GM13976 (cell line): Measurements from ENCODE around the gene LRCH4.

Experiments used
- DNase-seq: peaks from one replicate; pipeline ENCODE4 v3.0.0; 2012; ENCODE audit warnings: low spot score
- in situ Hi-C: fragments of 300-500 bp; cut with MboI; formaldehyde crosslinking; loops from one replicate; pipeline ENCODE4 v1.12.0; 2022; ENCODE audit warnings: low sequenced_read_pairs, mixed read lengths, inconsistent platforms; ENCODE audit not compliant: unreplicated experiment
- TF ChIP-seq, protein P1 (sequence below): IDR thresholded peaks from 2 replicates; pipeline ENCODE4 v1.5.1; 2012; ENCODE audit warnings: borderline replicate concordance, mild to moderate bottlenecking; ENCODE audit not compliant: insufficient read depth; ENCODE audit errors: extremely low read depth, missing control alignments, control extremely low read depth

LRCH4 gene

GRCh38 chr7:100575746-100576383 lies 10.1 kb downstream of the LRCH4 start:
- TF ChIP-seq, protein P1, sequence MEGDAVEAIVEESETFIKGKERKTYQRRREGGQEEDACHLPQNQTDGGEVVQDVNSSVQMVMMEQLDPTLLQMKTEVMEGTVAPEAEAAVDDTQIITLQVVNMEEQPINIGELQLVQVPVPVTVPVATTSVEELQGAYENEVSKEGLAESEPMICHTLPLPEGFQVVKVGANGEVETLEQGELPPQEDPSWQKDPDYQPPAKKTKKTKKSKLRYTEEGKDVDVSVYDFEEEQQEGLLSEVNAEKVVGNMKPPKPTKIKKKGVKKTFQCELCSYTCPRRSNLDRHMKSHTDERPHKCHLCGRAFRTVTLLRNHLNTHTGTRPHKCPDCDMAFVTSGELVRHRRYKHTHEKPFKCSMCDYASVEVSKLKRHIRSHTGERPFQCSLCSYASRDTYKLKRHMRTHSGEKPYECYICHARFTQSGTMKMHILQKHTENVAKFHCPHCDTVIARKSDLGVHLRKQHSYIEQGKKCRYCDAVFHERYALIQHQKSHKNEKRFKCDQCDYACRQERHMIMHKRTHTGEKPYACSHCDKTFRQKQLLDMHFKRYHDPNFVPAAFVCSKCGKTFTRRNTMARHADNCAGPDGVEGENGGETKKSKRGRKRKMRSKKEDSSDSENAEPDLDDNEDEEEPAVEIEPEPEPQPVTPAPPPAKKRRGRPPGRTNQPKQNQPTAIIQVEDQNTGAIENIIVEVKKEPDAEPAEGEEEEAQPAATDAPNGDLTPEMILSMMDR, result no peak
- no peak for DNase-seq
- in situ Hi-C loops, result no loop called here

GRCh38 chr7:100575206-100575631 lies 10.7 kb downstream of the LRCH4 start:
- TF ChIP-seq, protein P1, result no peak
- in situ Hi-C loops, result no loop called here
- DNase-seq, result no peak

- TF ChIP-seq, protein P1, result no peak
- DNase-seq, result no peak
- in situ Hi-C loops, result loop anchor here (25.0 kb wide), 1 partner anchor 112 kb away; the partner anchor contains the start of gene SPACDR
Measured at GRCh38 chr7:100574362-100575205, 11.3 kb downstream of the LRCH4 start.

DNA sequence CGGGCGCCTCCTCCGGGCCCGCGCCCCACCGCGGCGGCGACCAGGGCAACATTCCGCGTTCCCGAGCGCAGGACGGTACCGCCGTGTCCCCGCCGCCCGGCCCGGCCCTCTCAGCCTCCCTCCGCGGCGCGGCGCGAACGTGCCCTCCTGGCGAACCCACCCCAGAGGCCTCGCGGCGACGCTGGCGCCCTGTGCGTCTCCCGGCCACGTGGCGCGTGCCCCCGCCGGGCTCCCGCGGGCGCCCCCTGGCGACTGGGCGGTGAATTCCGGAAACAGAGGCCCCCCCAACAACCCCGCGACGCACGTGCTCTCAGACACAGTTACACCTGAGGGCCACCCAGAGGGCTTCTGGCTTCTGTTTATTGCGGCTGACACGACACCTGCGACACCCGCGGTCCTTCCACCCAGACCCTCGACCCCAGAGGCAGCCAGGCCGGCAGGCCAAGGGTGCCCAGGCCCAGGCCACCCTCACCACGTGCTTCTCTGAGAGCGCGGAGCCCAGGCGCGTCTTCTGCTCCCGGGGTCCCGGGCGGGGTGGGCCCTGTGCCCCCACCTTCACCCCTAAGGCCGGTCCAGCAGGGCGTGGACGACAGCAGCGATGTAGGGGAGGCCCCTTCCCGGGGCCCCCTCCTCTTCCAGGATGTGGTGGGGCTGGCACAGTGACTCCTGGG lies 12.1 kb downstream of the LRCH4 start, which contains the start of gene SAP25:
SAP25 (minus strand) TSS at position 210 of the 671 bp plus-strand sequence; CDS start at position 52, 158 bp downstream.
- TF ChIP-seq, protein P1, result no peak
- no peak for DNase-seq
- in situ Hi-C loops, result loop anchor here (25.0 kb wide), 1 partner anchor 112 kb away; the partner anchor contains the start of gene SPACDR

DNA sequence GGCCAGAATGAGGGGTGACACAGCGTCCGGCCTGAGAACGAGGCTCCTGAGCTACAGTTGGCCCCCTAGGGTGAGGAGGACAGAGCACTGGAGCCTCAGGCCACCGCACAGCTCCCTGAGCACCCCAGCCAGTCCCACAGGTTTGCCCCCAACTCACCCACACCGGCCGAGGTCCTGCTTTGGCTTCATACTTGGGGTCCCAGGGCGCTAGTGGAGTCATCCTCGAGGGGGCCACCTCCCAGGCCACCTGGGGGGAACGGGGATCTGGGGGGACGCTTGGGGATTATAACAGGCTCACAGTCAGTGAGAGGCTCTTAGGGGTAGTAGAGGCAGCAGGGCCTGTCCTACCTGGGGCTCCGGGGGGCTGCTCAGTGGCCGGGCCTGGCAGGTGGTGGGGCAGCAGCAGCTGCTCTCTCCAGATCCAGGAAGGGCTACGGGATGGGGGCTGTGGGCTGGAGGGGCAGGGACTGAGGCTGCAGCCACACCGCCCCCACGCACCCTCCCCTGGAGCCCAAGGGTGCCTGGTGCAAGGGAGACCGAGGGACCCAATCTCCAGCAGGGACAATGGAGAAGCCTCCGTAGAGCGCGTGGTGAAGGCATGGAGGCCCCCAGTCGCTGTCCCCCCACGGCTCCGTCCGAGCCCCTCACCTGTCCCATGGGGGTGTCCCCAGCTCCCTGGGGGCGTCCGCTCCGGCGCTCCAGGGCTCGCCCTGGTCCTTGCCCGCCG lies 12.8 kb downstream of the LRCH4 start:
- TF ChIP-seq, protein P1, result no peak
- in situ Hi-C loops, result loop anchor here (25.0 kb wide), 1 partner anchor 111 kb away; the partner anchor contains the start of gene SPACDR
- no peak for DNase-seq
